Kidney tubule cell (primary cell): ENCODE data around the gene AMBRA1.

Source experiments
- DNase-seq: peaks from one replicate; pipeline ENCODE4 v3.0.0-alpha.2; 2018; ENCODE audit warnings: low spot score

The AMBRA1 gene

GRCh38 chr11:46593550-46594373 lies at the start of gene AMBRA1:
Gene AMBRA1 (minus strand): TSS chr11:46594023. CDS start chr11:46548380, 45,643 bp downstream.
- peak; percentile 91 for DNase-seq

GRCh38 chr11:46643531-46643930 lies 49.7 kb upstream of the AMBRA1 start:
- DNase-seq, result no peak

- no peak for DNase-seq
These were observed 49.0 kb upstream of the AMBRA1 start for GRCh38 chr11:46642627-46643335.

- DNase-seq, result no peak
These were observed 47.8 kb upstream of the AMBRA1 start for GRCh38 chr11:46641639-46642038.

GRCh38 chr11:46640036-46640788 lies 46.4 kb upstream of the AMBRA1 start:
- DNase-seq, result peak; percentile 6

GRCh38 chr11:46639197-46639839 lies 45.5 kb upstream of the AMBRA1 start:
- no peak for DNase-seq

GRCh38 chr11:46637546-46637945 lies 43.7 kb upstream of the AMBRA1 start:
- DNase-seq, result no peak

- no peak for DNase-seq
These were observed 41.8 kb upstream of the AMBRA1 start for GRCh38 chr11:46635557-46636139.

GRCh38 chr11:46633291-46634217 lies 39.7 kb upstream of the AMBRA1 start:
- no peak for DNase-seq

- no peak for DNase-seq
These were observed 38.7 kb upstream of the AMBRA1 start for GRCh38 chr11:46632502-46632901.

- no peak for DNase-seq
These were observed 37.9 kb upstream of the AMBRA1 start for GRCh38 chr11:46631676-46632075.

- DNase-seq, result no peak
These were observed 36.4 kb upstream of the AMBRA1 start for GRCh38 chr11:46630237-46630636.

- DNase-seq, result no peak
These were observed 35.1 kb upstream of the AMBRA1 start for GRCh38 chr11:46628961-46629360.

- DNase-seq, result no peak
These were observed 31.6 kb upstream of the AMBRA1 start for GRCh38 chr11:46625406-46625805.

- DNase-seq, result no peak
These were observed 25.0 kb upstream of the AMBRA1 start for GRCh38 chr11:46618837-46619236.

GRCh38 chr11:46617972-46618314 lies 24.1 kb upstream of the AMBRA1 start:
- no peak for DNase-seq

GRCh38 chr11:46617134-46617971 lies 23.5 kb upstream of the AMBRA1 start, which contains the start of the genes ATG13 and HARBI1:
Gene ATG13 (plus strand): TSS chr11:46617553. CDS start chr11:46644292, 26,739 bp downstream.
Gene HARBI1 (minus strand): TSS chr11:46617227. CDS start chr11:46616237, 990 bp downstream.
- peak; percentile 93 for DNase-seq

- peak; percentile 50 for DNase-seq
These were observed 22.8 kb upstream of the AMBRA1 start for GRCh38 chr11:46616551-46617133.

GRCh38 chr11:46615756-46616155 lies 21.9 kb upstream of the AMBRA1 start:
- peak; percentile 67 for DNase-seq
